HEK293 (cell line): ENCODE results near the gene GMDS.
A peak's percentile ranks its signal among the peaks of the same experiment; 100 is the strongest.

Experiments
- GLI2 ChIP-seq: fragments of 450-650 bp; formaldehyde crosslinking; IDR thresholded peaks from 2 replicates; pipeline ENCODE4; 2017; ENCODE audit warnings: missing biosample characterization, missing genetic modification characterization, low read depth, borderline replicate concordance
- GLIS1 ChIP-seq: fragments of 450-650 bp; formaldehyde crosslinking; IDR thresholded peaks from 2 replicates; pipeline ENCODE4 v1.5.1; 2016; ENCODE audit warnings: missing biosample characterization, missing genetic modification characterization
- HIC1 ChIP-seq: fragments of 450-650 bp; formaldehyde crosslinking; IDR thresholded peaks from 2 replicates; pipeline ENCODE4 v1.5.1; 2016; ENCODE audit warnings: missing biosample characterization, missing genetic modification characterization
- HOXD13 ChIP-seq: sonication (generic); formaldehyde crosslinking; IDR thresholded peaks from 2 replicates; pipeline ENCODE4 v1.8.0; 2022; ENCODE audit warnings: missing genetic modification reagents, borderline replicate concordance
- KLF10 ChIP-seq: fragments of 450-650 bp; IDR thresholded peaks from 2 replicates; pipeline ENCODE4 v1.5.1; 2018; ENCODE audit warnings: missing biosample characterization, mild to moderate bottlenecking, missing genetic modification characterization
- OSR2 ChIP-seq: fragments of 450-650 bp; formaldehyde crosslinking; IDR thresholded peaks from 2 replicates; pipeline ENCODE4 v1.5.1; 2016; ENCODE audit warnings: missing biosample characterization, missing genetic modification characterization
- OVOL3 ChIP-seq: fragments of 450-650 bp; formaldehyde crosslinking; IDR thresholded peaks from 2 replicates; pipeline ENCODE4 v1.5.1; 2016; ENCODE audit warnings: missing biosample characterization, missing genetic modification characterization
- PRDM6 ChIP-seq: fragments of 450-650 bp; formaldehyde crosslinking; IDR thresholded peaks from 2 replicates; pipeline ENCODE4 v1.5.1; 2017; ENCODE audit warnings: missing biosample characterization, missing genetic modification characterization
- SP7 ChIP-seq: fragments of 450-650 bp; formaldehyde crosslinking; IDR thresholded peaks from 2 replicates; pipeline ENCODE4 v1.5.1; 2016; ENCODE audit warnings: missing biosample characterization, missing genetic modification characterization
- WT1 ChIP-seq: fragments of 450-650 bp; formaldehyde crosslinking; IDR thresholded peaks from 2 replicates; pipeline ENCODE4 v1.5.1; 2016; ENCODE audit warnings: missing biosample characterization, missing genetic modification characterization
- YY1 ChIP-seq: fragments of 450-650 bp; formaldehyde crosslinking; IDR thresholded peaks from 2 replicates; pipeline ENCODE4 v1.5.1; 2018; ENCODE audit warnings: missing biosample characterization, missing genetic modification characterization
- ZBTB8A ChIP-seq: fragments of 450-650 bp; formaldehyde crosslinking; IDR thresholded peaks from 2 replicates; pipeline ENCODE4 v1.5.1; 2016; ENCODE audit warnings: missing biosample characterization, missing genetic modification characterization
- ZNF155 ChIP-seq: fragments of 450-650 bp; formaldehyde crosslinking; IDR thresholded peaks from 2 replicates; pipeline ENCODE4 v1.5.1; 2016; ENCODE audit warnings: missing biosample characterization, missing genetic modification characterization
- ZNF341 ChIP-seq: fragments of 450-650 bp; formaldehyde crosslinking; IDR thresholded peaks from 2 replicates; pipeline ENCODE4; 2016; ENCODE audit warnings: low read depth, missing biosample characterization, missing genetic modification characterization
- ZNF391 ChIP-seq: fragments of 450-650 bp; formaldehyde crosslinking; IDR thresholded peaks from 2 replicates; pipeline ENCODE4 v1.5.1; 2016; ENCODE audit warnings: low read depth, missing biosample characterization, missing genetic modification characterization, borderline replicate concordance
- ZNF416 ChIP-seq: fragments of 450-650 bp; formaldehyde crosslinking; IDR thresholded peaks from 2 replicates; pipeline ENCODE4 v1.5.1; 2016; ENCODE audit warnings: missing biosample characterization, missing genetic modification characterization
- ZNF433 ChIP-seq: fragments of 450-650 bp; formaldehyde crosslinking; IDR thresholded peaks from 2 replicates; pipeline ENCODE4 v1.5.1; 2016; ENCODE audit warnings: missing biosample characterization, missing genetic modification characterization, low read depth
- ZNF449 ChIP-seq: fragments of 450-650 bp; formaldehyde crosslinking; IDR thresholded peaks from 2 replicates; pipeline ENCODE4 v1.5.1; 2017; ENCODE audit warnings: missing biosample characterization, mild to moderate bottlenecking, missing genetic modification characterization, moderate library complexity
- ZNF473 ChIP-seq: fragments of 450-650 bp; formaldehyde crosslinking; IDR thresholded peaks from 2 replicates; pipeline ENCODE4 v1.5.1; 2017; ENCODE audit warnings: missing biosample characterization, missing genetic modification characterization
- ZNF48 ChIP-seq: fragments of 450-650 bp; formaldehyde crosslinking; IDR thresholded peaks from 2 replicates; pipeline ENCODE4 v1.5.1; 2016; ENCODE audit warnings: missing biosample characterization, missing genetic modification characterization
- ZNF501 ChIP-seq: fragments of 450-650 bp; formaldehyde crosslinking; IDR thresholded peaks from 2 replicates; pipeline ENCODE4 v1.5.1; 2016; ENCODE audit warnings: missing biosample characterization, missing genetic modification characterization
- ZNF513 ChIP-seq: fragments of 450-650 bp; IDR thresholded peaks from 2 replicates; pipeline ENCODE4 v1.5.1; 2018; ENCODE audit warnings: missing biosample characterization, missing genetic modification characterization
- ZNF518A ChIP-seq: fragments of 450-650 bp; formaldehyde crosslinking; conservative IDR thresholded peaks from 2 replicates; pipeline ENCODE4 v1.5.1; 2016; ENCODE audit warnings: low read depth, missing biosample characterization, missing genetic modification characterization
- ZNF580 ChIP-seq: fragments of 450-650 bp; formaldehyde crosslinking; IDR thresholded peaks from 2 replicates; pipeline ENCODE4 v1.5.1; 2016; ENCODE audit warnings: missing biosample characterization, missing genetic modification characterization
- ZNF585B ChIP-seq: fragments of 450-650 bp; formaldehyde crosslinking; IDR thresholded peaks from 2 replicates; pipeline ENCODE4 v1.5.1; 2016; ENCODE audit warnings: missing biosample characterization, missing genetic modification characterization
- ZNF610 ChIP-seq: fragments of 450-650 bp; formaldehyde crosslinking; IDR thresholded peaks from 2 replicates; pipeline ENCODE4 v1.5.1; 2016; ENCODE audit warnings: missing biosample characterization, missing genetic modification characterization, borderline replicate concordance
- ZNF626 ChIP-seq: fragments of 450-650 bp; sonication (Bioruptor Pico); formaldehyde crosslinking; IDR thresholded peaks from 2 replicates; pipeline ENCODE4 v1.5.1; 2018; ENCODE audit warnings: missing biosample characterization, missing genetic modification characterization, inconsistent platforms
- ZNF629 ChIP-seq: fragments of 450-650 bp; formaldehyde crosslinking; IDR thresholded peaks from 2 replicates; pipeline ENCODE4 v1.5.1; 2017; ENCODE audit warnings: missing biosample characterization, missing genetic modification characterization
- ZNF791 ChIP-seq: fragments of 450-650 bp; formaldehyde crosslinking; IDR thresholded peaks from 2 replicates; pipeline ENCODE4 v1.5.1; 2016; ENCODE audit warnings: missing biosample characterization, missing genetic modification characterization
- ZSCAN30 ChIP-seq: fragments of 450-650 bp; IDR thresholded peaks from 2 replicates; pipeline ENCODE4 v1.5.1; 2018; ENCODE audit warnings: missing biosample characterization, mild to moderate bottlenecking, missing genetic modification characterization, moderate library complexity

Gene GMDS

GRCh38 chr6:1679688-1680068 lies 565.7 kb downstream of the GMDS start (continued):
- TF ChIP-seq SP7 (tag by site-specific recombination) (peak; percentile 17; the same call in 1 of the 2 replicates), ZNF610 (peak; percentile 12; the same call in 1 of the 2 replicates), HIC1 (tag by site-specific recombination) (no peak), PRDM6 (peak; percentile 85), ZBTB8A (tag by site-specific recombination) (peak; percentile 35; the same call in 1 of the 2 replicates), ZNF391 (tag by site-specific recombination) (no peak), ZNF626 (tag by site-specific recombination) (no peak), GLI2 (tag by site-specific recombination) (peak; percentile 85), ZNF791 (tag by site-specific recombination) (no peak), ZNF155 (no peak), ZNF449 (tag by site-specific recombination) (peak; percentile 37; the same call in 1 of the 2 replicates), ZNF518A (no peak), ZNF341 (tag by site-specific recombination) (no peak), WT1 (tag by site-specific recombination) (peak; percentile 26; the same call in 1 of the 2 replicates), ZNF585B (no peak), ZNF473 (tag by site-specific recombination) (no peak), ZNF416 (tag by site-specific recombination) (no peak), ZNF629 (tag by site-specific recombination) (peak; percentile 60; the same call in 1 of the 2 replicates), YY1 (tag by site-specific recombination) (no peak), OSR2 (peak; percentile 83), ZNF580 (tag by site-specific recombination) (peak; percentile 65; the same call in 1 of the 2 replicates), GLIS1 (peak; percentile 92), ZNF433 (tag by site-specific recombination) (no peak), ZNF48 (tag by site-specific recombination) (no peak), OVOL3 (tag by site-specific recombination) (peak; percentile 90), KLF10 (tag by site-specific recombination) (peak; percentile 64), HOXD13 (CRISPR knock-in tag) (peak; percentile 76; the same call in 1 of the 2 replicates), ZSCAN30 (tag by site-specific recombination) (peak; percentile 66; the same call in 1 of the 2 replicates), ZNF501 (no peak), ZNF513 (tag by site-specific recombination) (no peak)
